Measurements from ENCODE around the gene TMEM164. TPM values are rescaled to one million over a fixed set of nuclear protein-coding genes. Genes with fewer than 3 reads are reported as not detected.

TMEM164 gene
- total and polyA plus RNA-seq, 2 experiments from 2014 or later = 3.4 to 17.2 TPM

DNA sequence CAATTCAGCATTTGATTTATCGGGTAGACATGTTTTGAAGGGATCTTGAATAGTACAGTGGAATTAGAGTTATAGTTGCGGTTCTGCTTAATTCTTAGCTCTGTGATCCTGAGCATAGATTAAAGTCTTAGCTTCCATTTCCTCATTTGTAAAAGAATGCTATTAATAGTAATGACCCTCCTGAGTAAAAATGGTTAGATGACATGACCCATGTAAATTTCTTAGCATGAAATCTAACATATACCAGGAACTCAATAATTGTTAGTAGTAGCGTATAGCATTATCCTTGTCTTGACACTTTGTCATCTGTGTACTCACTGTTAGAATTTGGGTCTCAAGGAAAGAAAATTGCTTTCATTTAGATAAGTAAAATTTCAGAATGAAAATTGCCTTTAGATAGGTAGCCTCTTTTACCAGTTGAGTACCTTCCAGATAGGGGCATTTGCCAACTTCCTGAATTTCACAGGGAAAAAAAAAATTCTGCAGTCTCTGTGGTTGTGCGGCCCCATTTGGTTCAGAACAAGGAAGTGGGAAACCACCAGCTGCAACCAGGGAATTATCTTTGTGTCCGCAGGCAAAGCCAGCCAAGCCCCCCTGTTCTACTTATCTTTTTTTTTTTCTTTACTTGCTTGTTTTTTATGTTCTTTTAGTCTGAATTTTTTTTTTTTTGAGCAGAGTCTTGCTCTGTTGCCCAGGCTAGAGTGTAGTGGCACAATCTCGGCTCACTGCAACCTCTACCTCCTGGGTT, 86.9 kb downstream of the TMEM164 start (continued):
- TF ChIP-seq, protein P1, sequence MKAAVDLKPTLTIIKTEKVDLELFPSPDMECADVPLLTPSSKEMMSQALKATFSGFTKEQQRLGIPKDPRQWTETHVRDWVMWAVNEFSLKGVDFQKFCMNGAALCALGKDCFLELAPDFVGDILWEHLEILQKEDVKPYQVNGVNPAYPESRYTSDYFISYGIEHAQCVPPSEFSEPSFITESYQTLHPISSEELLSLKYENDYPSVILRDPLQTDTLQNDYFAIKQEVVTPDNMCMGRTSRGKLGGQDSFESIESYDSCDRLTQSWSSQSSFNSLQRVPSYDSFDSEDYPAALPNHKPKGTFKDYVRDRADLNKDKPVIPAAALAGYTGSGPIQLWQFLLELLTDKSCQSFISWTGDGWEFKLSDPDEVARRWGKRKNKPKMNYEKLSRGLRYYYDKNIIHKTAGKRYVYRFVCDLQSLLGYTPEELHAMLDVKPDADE (IDR thresholded peaks at IDR 0.05) = no peak
- TF ChIP-seq EZH2phosphoT487 (IDR thresholded peaks at IDR 0.05; ENCODE audit: unreplicated experiment) (no peak), POLR2AphosphoS5 (IDR thresholded peaks at IDR 0.05; ENCODE audit: low read depth) (no peak), JUNB (IDR thresholded peaks at IDR 0.05; ENCODE audit: unreplicated experiment) (no peak), ZNF114 (CRISPR knock-in tag; IDR thresholded peaks at IDR 0.05) (no peak), STAT1 (IDR thresholded peaks at IDR 0.05; ENCODE audit: unreplicated experiment) (no peak)
- TF ChIP-seq, protein P2, sequence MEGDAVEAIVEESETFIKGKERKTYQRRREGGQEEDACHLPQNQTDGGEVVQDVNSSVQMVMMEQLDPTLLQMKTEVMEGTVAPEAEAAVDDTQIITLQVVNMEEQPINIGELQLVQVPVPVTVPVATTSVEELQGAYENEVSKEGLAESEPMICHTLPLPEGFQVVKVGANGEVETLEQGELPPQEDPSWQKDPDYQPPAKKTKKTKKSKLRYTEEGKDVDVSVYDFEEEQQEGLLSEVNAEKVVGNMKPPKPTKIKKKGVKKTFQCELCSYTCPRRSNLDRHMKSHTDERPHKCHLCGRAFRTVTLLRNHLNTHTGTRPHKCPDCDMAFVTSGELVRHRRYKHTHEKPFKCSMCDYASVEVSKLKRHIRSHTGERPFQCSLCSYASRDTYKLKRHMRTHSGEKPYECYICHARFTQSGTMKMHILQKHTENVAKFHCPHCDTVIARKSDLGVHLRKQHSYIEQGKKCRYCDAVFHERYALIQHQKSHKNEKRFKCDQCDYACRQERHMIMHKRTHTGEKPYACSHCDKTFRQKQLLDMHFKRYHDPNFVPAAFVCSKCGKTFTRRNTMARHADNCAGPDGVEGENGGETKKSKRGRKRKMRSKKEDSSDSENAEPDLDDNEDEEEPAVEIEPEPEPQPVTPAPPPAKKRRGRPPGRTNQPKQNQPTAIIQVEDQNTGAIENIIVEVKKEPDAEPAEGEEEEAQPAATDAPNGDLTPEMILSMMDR (conservative IDR thresholded peaks at IDR 0.05; ENCODE audit: low read depth in 2 of 2) = no peak
- TF ChIP-seq, protein P3, sequence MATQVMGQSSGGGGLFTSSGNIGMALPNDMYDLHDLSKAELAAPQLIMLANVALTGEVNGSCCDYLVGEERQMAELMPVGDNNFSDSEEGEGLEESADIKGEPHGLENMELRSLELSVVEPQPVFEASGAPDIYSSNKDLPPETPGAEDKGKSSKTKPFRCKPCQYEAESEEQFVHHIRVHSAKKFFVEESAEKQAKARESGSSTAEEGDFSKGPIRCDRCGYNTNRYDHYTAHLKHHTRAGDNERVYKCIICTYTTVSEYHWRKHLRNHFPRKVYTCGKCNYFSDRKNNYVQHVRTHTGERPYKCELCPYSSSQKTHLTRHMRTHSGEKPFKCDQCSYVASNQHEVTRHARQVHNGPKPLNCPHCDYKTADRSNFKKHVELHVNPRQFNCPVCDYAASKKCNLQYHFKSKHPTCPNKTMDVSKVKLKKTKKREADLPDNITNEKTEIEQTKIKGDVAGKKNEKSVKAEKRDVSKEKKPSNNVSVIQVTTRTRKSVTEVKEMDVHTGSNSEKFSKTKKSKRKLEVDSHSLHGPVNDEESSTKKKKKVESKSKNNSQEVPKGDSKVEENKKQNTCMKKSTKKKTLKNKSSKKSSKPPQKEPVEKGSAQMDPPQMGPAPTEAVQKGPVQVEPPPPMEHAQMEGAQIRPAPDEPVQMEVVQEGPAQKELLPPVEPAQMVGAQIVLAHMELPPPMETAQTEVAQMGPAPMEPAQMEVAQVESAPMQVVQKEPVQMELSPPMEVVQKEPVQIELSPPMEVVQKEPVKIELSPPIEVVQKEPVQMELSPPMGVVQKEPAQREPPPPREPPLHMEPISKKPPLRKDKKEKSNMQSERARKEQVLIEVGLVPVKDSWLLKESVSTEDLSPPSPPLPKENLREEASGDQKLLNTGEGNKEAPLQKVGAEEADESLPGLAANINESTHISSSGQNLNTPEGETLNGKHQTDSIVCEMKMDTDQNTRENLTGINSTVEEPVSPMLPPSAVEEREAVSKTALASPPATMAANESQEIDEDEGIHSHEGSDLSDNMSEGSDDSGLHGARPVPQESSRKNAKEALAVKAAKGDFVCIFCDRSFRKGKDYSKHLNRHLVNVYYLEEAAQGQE (IDR thresholded peaks at IDR 0.05; ENCODE audit: unreplicated experiment) = no peak

DNA sequence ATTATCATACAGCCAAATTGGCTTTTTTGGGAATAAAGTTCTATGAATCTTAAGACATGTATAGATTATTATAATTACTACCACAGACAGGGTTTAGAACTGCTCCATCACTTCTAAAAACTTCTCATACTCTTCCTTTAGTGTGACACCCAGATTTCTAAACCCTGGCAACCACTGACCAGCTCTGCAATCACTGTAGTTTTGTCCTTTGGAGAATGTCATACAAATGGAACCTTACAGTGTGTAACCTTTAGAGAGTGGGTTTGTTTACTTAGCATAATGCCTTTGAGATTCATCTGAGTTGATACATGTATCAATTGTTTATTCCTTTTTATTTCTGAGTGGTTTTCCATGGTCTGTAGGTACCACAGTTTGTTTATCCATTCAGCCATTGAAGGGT, 95.0 kb downstream of the TMEM164 start:
- peaks cover 15% of the 10 kb centered on the region for H3K36me3 Mint-ChIP-seq (ENCODE audit: low read depth)
- peaks cover 2% of the 10 kb centered on the region; the same call in 2 of the 3 replicates for H3K4me1 Mint-ChIP-seq
- Histone ChIP-seq H2AFZ (no peak overlapping the region), H4K20me1 (replicated peaks; ENCODE audit: insufficient read depth) (no peaks in the 10 kb centered on the region), H3K79me2 (replicated peaks; ENCODE audit: insufficient read depth) (no peaks in the 10 kb centered on the region), H3K9me2 (ENCODE audit: insufficient read depth) (no peaks in the 10 kb centered on the region), H3K36me3 (ENCODE audit: insufficient read depth) (no peaks in the 10 kb centered on the region), H3F3A (replicated peaks; ENCODE audit: low read depth) (no peaks in the 10 kb centered on the region), H3K27ac (ENCODE audit: low read depth) (no peak overlapping the region), H3K4me1 (ENCODE audit: insufficient read depth) (no peaks in the 10 kb centered on the region), H3K4me3 (no peak overlapping the region), H3K4me2 (no peak overlapping the region), H3K27me3 (ENCODE audit: insufficient read depth) (no peaks in the 10 kb centered on the region)
- no peak overlapping the region for H3K27ac Mint-ChIP-seq
- H3K9me3 Mint-ChIP-seq = peaks cover 7% of the 10 kb centered on the region; the same call in 2 of the 3 replicates
- no peak for DNase-seq (ENCODE audit: low spot score)
- no peak for ATAC-seq
- H3K4me3 Mint-ChIP-seq = no peak overlapping the region
- peaks cover 1% of the 10 kb centered on the region for H3K27me3 Mint-ChIP-seq (ENCODE audit: insufficient read depth, low read depth, poor library complexity)
- no peak for TF ChIP-seq STAT1 (IDR thresholded peaks at IDR 0.05; ENCODE audit: unreplicated experiment)
- TF ChIP-seq, protein P2 (conservative IDR thresholded peaks at IDR 0.05; ENCODE audit: low read depth in 2 of 2) = no peak
- TF ChIP-seq EZH2phosphoT487 (IDR thresholded peaks at IDR 0.05; ENCODE audit: unreplicated experiment) = no peak
